Large intestine (tissue), 3 donors: Measurements from ENCODE around the gene ACSL6. TPM values are rescaled to one million over a fixed set of nuclear protein-coding genes. Genes with fewer than 3 reads are reported as not detected.

ENCODE experiments used
- DNase-seq, 2 donors: peaks; one replicate each; pipeline versions ENCODE4 v3.0.0 to v3.0.0-alpha.2; 2013
- H3K27ac ChIP-seq: one replicate; pipeline ENCODE4 v1.5.1; 2013; ENCODE audit warnings: low read length
- H3K27me3 ChIP-seq: 2 replicates; pipeline ENCODE4 v1.6.1; 2013; ENCODE audit warnings: low read length; ENCODE audit not compliant: control insufficient read depth, insufficient read depth
- H3K36me3 ChIP-seq: 2 replicates; pipeline ENCODE4 v1.6.1; 2013; ENCODE audit warnings: low read length; ENCODE audit not compliant: control insufficient read depth, insufficient read depth
- H3K4me1 ChIP-seq: one replicate; pipeline ENCODE4 v1.6.1; 2013; ENCODE audit warnings: low read length; ENCODE audit not compliant: control insufficient read depth, insufficient read depth
- H3K4me3 ChIP-seq: one replicate; pipeline ENCODE4 v1.5.1; 2013; ENCODE audit warnings: low read length
- H3K9me3 ChIP-seq: one replicate; pipeline ENCODE4 v1.6.1; 2013; ENCODE audit warnings: mild to moderate bottlenecking, low read depth, low read length, moderate library complexity; ENCODE audit not compliant: control insufficient read depth
- WGBS: methylation state at CpG from one replicate; pipeline ENCODE4 v1.1.5; 2013; ENCODE audit warnings: low lambda C conversion rate; ENCODE audit not compliant: insufficient coverage; 5-methylcytosine and 5-hydroxymethylcytosine counted together
- polyA plus RNA-seq: library from polyadenylated mRNA; unstranded; fragments of 120-200 nt; gene quantifications from one replicate; pipeline ENCODE4 v1.2.1, GENCODE V29; 2013

Gene ACSL6
- polyA plus RNA-seq, 1 donor, result 2.9 TPM

DNA sequence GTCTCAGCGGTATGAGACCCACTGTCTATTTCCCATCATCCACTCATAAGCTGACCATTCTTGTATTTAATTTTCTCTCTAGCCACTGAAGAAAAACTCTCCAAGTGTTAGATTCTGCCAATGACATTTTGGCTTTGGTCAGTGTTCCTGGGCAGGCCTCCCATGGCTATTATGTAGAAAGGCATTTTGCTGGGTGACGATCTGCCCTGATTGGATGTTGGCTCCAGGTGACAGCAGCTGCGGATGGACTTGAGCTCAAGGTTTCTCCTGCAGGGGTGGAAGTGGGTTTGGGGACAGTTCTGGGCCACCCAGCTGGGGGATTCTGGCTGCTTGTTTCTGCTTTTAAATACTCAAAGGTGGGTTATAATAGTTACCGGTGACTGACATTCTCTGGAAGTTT lies 31.6 kb downstream of the ACSL6 start:
- no peaks in the 10 kb centered on the region for H3K27me3 ChIP-seq
- no peaks in the 10 kb centered on the region for H3K36me3 ChIP-seq
- H3K9me3 ChIP-seq, result no peaks in the 10 kb centered on the region
- H3K27ac ChIP-seq, result no peak overlapping the region
- H3K4me3 ChIP-seq, result no peak overlapping the region
- H3K4me1 ChIP-seq, result peaks cover 5% of the 10 kb centered on the region
- 50% methylated on average over 2 of the region's 4 CpGs for WGBS
- no peak for DNase-seq

DNA sequence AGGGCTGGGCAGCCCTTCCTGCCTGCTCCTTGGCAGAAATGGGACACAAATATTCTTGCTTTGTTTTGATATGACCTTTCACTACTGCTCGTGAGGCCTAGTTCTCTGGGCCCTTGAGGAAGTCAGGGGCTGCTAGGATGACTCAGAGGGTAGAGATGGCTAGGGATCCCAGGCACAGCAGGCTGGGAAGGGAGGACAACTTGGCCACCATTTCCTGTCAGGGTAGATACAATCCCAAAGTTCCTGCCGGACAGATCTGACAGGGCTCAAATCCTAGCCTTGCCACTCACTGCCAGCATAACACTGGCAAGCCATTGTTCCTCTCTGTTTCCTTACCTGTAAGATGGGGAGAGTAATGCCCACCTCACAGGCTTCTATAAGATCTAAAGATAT lies 34.2 kb downstream of the ACSL6 start:
- no peak overlapping the region for H3K4me3 ChIP-seq
- H3K9me3 ChIP-seq, result no peaks in the 10 kb centered on the region
- H3K4me1 ChIP-seq, result peaks cover 5% of the 10 kb centered on the region
- no peaks in the 10 kb centered on the region for H3K36me3 ChIP-seq
- WGBS, result no CpG with 5 or more reads among the region's 2 CpGs
- H3K27ac ChIP-seq, result no peak overlapping the region
- no peak for DNase-seq
- no peaks in the 10 kb centered on the region for H3K27me3 ChIP-seq

DNA sequence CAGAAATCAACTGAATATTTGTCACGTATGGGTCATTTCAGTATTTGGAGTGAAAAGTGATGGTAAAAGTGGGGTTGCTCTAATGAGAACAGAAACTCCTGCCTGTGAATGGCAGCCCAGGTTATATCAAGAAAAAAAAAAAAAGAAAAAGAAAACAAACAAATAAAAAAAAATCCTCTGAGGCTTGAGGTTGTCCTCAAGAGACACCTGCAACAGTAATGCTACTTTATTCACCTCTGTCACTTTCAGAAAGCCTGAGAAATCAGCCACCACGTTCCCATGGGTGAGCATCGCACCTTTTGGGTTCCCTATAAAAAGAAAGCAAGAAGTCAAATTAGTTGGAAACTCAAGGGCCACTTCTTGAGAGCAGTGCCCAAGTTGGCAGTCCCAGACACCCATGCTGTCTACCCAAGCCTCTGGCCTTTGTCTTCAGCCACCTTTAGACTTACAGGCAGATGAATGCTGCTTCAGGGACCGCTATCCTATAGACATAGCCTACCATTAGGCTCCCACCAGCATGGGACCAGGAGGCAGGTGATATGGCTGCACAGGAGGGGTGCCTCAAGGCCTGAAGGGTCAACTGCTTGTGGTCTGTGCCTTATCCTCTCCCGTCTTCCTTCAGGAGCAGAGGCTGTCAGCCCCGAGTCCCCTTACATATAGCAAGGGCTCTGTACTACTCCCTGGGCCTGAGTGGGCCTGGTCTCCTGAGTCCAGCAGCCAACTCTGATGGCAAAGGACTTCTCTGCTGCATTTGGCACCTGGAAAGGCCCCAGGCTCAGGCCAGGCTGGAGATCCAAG lies 34.8 kb downstream of the ACSL6 start:
- no peak for DNase-seq
- WGBS, result 100% methylated on average over 1 of the region's 6 CpGs
- H3K27me3 ChIP-seq, result no peaks in the 10 kb centered on the region
- no peaks in the 10 kb centered on the region for H3K36me3 ChIP-seq
- peaks cover 5% of the 10 kb centered on the region for H3K4me1 ChIP-seq
- H3K27ac ChIP-seq, result no peak overlapping the region
- H3K9me3 ChIP-seq, result no peaks in the 10 kb centered on the region
- no peak overlapping the region for H3K4me3 ChIP-seq

DNA sequence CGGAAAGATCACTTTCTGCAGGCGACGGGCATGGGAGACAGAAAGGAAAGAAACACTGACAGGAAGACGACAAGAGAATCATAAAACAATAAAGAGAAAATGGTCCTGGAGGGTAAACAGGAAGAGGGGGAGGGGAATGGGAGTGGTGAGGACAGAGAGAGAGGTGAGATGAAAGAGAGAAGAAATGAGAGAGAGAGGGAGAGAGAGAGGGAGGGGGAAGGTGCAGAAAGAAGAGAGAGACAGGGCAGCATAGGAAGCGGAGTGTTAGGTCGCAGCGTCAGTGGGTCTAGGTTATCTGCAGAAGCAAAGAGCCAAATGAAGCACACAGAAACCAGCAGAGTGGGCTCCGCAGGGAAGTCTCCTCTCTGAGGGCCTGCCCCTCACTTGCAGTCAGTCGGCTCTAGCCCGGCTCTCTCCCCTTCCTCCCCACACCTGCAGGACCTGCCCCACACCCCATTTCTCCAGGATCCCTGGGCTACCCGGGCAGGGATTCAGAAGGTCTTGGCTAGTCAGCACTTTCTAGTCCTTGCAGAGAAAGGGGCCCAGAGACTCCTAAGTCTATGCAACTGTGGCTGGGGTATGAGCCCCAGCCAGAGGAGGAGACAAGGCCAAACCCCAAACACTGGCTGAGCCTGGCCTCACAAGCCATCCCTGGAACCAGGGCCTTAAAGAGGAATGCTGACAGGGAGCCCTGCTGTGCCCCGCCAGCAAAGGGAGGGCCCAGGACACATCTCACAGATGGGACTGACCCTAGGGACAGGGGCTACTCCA lies 36.3 kb downstream of the ACSL6 start:
- H3K27me3 ChIP-seq, result no peaks in the 10 kb centered on the region
- H3K9me3 ChIP-seq, result no peaks in the 10 kb centered on the region
- DNase-seq, result peak in 1 of 2 donors; percentile 51
- peaks cover 5% of the 10 kb centered on the region for H3K4me1 ChIP-seq
- no peaks in the 10 kb centered on the region for H3K36me3 ChIP-seq
- no peak overlapping the region for H3K27ac ChIP-seq
- WGBS, result 10% methylated on average over 4 of the region's 12 CpGs
- no peak overlapping the region for H3K4me3 ChIP-seq

DNA sequence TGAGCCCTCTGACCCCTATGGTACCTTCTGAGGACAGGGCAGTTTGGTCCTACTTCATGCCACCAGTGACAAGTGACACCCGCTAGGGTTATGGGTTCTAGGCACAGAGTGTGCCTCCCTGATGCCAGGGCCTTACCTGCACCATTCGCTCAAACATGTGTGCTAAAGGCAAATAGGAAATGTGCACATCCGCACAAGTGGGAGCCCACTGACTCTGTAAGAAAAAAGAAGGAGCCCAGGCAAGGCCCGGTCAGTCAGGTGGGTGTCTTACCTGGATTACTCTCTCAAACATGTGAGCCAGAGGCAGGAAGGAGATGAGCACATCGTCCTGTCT lies 36.9 kb downstream of the ACSL6 start:
- Histone ChIP-seq H3K27me3 (no peaks in the 10 kb centered on the region), H3K4me3 (no peak overlapping the region), H3K4me1 (peaks cover 5% of the 10 kb centered on the region), H3K9me3 (no peaks in the 10 kb centered on the region), H3K27ac (no peak overlapping the region), H3K36me3 (no peaks in the 10 kb centered on the region)
- WGBS, result 14% methylated on average over 1 of the region's 5 CpGs
- no peak for DNase-seq

DNA sequence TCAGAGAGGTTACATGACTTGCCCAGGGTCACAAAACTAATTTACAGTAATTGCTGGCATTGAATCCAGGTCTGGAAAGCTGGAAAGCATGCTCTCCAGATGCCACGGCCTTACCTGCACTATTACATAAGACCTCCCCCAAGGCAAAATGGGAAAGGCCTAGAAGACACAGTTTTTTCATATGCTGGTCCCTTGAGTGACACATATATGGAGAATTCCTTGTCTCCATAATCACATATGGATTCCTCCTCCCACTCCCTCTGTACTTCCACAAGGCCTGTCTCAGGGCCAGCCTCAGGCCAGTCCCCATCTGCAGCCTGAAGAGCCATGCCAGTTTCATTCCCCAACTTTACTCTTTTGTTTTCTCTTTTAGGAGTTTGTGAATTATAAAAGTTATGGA lies 37.4 kb downstream of the ACSL6 start:
- no peak for DNase-seq
- H3K27ac ChIP-seq, result no peak overlapping the region
- H3K4me3 ChIP-seq, result no peak overlapping the region
- H3K4me1 ChIP-seq, result peaks cover 5% of the 10 kb centered on the region
- H3K36me3 ChIP-seq, result no peaks in the 10 kb centered on the region
- H3K27me3 ChIP-seq, result no peaks in the 10 kb centered on the region
- WGBS, result no CpG with 5 or more reads among the region's 1 CpG
- no peaks in the 10 kb centered on the region for H3K9me3 ChIP-seq

DNA sequence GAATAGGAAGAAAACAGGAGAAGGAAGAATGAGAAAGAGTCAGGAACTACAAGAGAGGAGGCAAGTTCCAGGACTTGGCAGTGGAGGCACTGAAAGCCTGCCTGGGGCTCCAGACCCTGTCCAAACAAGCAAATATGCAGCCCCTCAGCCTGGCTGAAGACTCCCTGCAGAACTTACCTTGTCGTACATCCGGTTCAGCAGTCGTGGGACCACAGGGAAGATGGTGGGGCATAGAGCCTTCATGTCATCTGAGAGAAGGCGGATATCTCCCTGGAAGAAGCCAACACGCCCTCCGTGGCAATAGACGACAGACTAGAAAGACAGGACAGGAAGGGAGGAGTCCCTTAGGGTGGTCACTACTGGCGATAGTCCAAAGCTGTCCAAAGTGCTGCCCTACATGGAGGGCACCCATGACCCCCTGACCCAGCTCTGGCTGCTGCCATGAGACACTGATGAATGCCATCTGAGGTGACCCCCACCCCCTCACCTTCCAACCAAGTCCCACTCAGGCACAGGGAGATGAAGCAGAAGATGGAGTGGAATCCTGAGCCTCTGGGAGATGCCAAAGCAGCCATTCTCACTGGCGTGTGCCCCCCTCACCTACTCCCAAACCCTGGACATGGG lies 38.3 kb downstream of the ACSL6 start:
- Histone ChIP-seq H3K9me3 (no peaks in the 10 kb centered on the region), H3K27ac (no peak overlapping the region), H3K27me3 (no peaks in the 10 kb centered on the region), H3K4me3 (no peak overlapping the region), H3K4me1 (peaks cover 5% of the 10 kb centered on the region), H3K36me3 (no peaks in the 10 kb centered on the region)
- WGBS, result no CpG with 5 or more reads among the region's 9 CpGs
- DNase-seq, result no peak

DNA sequence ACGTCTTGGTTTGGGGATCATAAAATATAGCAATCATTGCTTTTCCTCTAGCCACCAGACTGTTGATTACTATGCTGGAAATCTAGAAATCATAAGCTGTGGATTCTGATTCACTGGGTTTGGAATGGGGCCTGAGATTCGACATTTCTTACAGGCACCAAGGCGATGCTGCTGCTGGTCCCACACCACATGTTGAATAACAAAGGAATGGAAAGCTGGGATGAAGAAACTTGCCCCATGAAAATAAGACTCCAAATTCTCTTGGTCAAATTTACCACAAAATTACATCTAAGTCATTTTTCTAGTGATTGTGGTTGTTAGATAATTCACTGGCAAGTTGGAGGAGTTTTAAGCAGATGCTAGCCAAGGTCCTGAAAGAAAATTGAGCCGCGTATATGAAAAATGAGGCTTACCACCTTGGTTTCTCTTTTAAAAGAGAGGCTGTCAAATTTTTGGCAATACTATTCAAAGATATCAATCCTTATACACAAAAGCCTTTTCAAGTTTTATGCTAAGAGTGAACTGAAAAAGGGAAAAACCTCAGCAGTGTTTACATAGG lies 43.0 kb downstream of the ACSL6 start:
- H3K27ac ChIP-seq, result no peak overlapping the region
- H3K4me1 ChIP-seq, result no peaks in the 10 kb centered on the region
- DNase-seq, result no peak
- H3K36me3 ChIP-seq, result no peaks in the 10 kb centered on the region
- no peaks in the 10 kb centered on the region for H3K27me3 ChIP-seq
- no peak overlapping the region for H3K4me3 ChIP-seq
- no peaks in the 10 kb centered on the region for H3K9me3 ChIP-seq
- WGBS, result no CpG with 5 or more reads among the region's 5 CpGs

DNA sequence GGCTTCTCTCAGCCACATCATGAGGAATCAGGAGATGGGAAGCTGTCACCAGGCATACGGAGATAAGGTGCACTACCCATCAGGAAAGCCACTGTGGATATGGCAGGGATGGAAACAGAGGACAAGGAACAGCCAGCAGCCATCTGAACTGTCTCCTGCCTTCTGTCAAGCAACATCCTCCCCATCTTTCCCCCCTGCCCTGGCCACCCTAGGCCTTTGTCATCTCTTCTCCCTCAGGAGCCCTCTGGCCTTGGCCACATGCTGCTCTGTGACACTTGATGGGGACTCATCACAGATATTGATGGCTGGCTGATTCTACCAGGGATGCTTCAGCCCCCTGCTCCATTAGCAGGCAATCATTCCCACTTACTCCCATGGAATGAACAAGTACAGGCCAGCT lies 44.9 kb downstream of the ACSL6 start:
- Histone ChIP-seq H3K4me1 (no peaks in the 10 kb centered on the region), H3K36me3 (no peaks in the 10 kb centered on the region)

DNA sequence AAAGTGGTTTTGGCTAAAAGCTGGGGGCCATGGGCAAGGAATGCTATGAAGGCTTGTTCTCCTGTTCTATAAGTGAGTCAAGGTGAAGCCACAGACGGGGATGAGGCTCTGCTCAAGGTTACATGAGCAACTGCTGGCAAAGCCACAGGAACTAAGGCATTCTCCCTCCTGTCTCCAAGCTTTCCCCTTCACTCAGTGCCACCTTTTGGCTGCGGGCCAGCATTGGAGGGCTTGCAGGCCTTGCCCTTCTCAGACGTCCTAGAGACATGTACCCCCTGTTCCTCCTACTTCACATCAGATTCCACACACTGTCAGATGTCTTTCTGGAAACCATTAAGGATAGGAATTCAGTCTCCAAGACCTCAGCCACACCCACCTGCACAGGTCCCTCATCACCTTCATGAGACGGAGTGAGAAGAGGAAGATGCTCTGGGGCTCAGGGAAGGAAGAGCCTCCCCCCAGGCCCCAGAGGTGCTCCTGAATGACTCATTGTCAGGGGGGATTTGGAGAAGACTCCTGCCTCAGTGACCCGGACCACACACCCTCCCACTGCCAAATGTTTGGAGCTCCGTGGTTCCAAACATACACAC lies 45.5 kb downstream of the ACSL6 start:
- H3K9me3 ChIP-seq, result no peaks in the 10 kb centered on the region
- DNase-seq, result no peak
- WGBS, result no CpG with 5 or more reads among the region's 6 CpGs
- no peak overlapping the region for H3K27ac ChIP-seq
- no peaks in the 10 kb centered on the region for H3K27me3 ChIP-seq
- H3K36me3 ChIP-seq, result no peaks in the 10 kb centered on the region
- no peak overlapping the region for H3K4me3 ChIP-seq
- no peaks in the 10 kb centered on the region for H3K4me1 ChIP-seq

More for the DNA sequence above, 44.9 kb downstream of the ACSL6 start:
- WGBS, result no CpG with 5 or more reads among the region's 1 CpG
- no peak for DNase-seq
- Histone ChIP-seq H3K9me3 (no peaks in the 10 kb centered on the region), H3K27ac (no peak overlapping the region), H3K27me3 (no peaks in the 10 kb centered on the region), H3K4me3 (no peak overlapping the region)
